Measurements from ENCODE around the gene STUB1.

Gene STUB1

GRCh38 chr16:726438-727290 is 46.5 kb downstream of the STUB1 start, which contains the start of the genes CCDC78 and HAGHL:
Gene CCDC78, minus strand, starts transcription at chr16:726443. Its CDS starts 76 bp downstream, at chr16:726367.
Gene HAGHL, plus strand, starts transcription at chr16:727106. Its CDS starts 404 bp downstream, at chr16:727510.
- DNase-seq = peak; percentile 63 to 74

GRCh38 chr16:727291-727977 is 47.2 kb downstream of the STUB1 start:
- DNase-seq = peak; percentile 36 to 37

GRCh38 chr16:728131-728889 is 48.1 kb downstream of the STUB1 start:
- peak; percentile 73 to 76 for DNase-seq

GRCh38 chr16:728890-729744 is 48.9 kb downstream of the STUB1 start:
- DNase-seq = no peak

GRCh38 chr16:729768-730665 is 49.8 kb downstream of the STUB1 start:
- DNase-seq = no peak

- no peak for DNase-seq
These were observed 50.7 kb downstream of the STUB1 start for GRCh38 chr16:730666-731509.

- DNase-seq = no peak
These were observed 52.1 kb downstream of the STUB1 start for GRCh38 chr16:732332-732731.

Measured in CD4-positive, alpha-beta T cell treated with Interleukin-4 for 1 hour (primary cell).